Astrocyte of the spinal cord (primary cell): ENCODE measurements around the gene OR2L8.
"Not testable (repeated sequence)": the region's sequence is repeated elsewhere in the genome, so short reads cannot be mapped to it uniquely, and the experiment has no call there.

ENCODE experiments used
- DNase-seq: peaks from one replicate; pipeline ENCODE4 v3.0.0; 2011; ENCODE audit warnings: low read depth, low spot score
- H3K4me3 ChIP-seq: 2 replicates; pipeline ENCODE4 v1.5.1; 2011; ENCODE audit warnings: low read depth, mild to moderate bottlenecking, low read length, moderate library complexity
- CTCF ChIP-seq: IDR thresholded peaks from 2 replicates; pipeline ENCODE4 v1.5.1; 2012; ENCODE audit warnings: low read depth, mild to moderate bottlenecking, low read length, inconsistent platforms
- in situ Hi-C: cut with HindIII; loops from 2 replicates; pipeline ENCODE4 v1.10.0; 2017; ENCODE audit warnings: low sequenced_read_pairs

The OR2L8 gene

GRCh38 chr1:247935781-247936180 is 12.9 kb upstream of the OR2L8 start:
- TF ChIP-seq CTCF: no peak
- H3K4me3 ChIP-seq: no peak overlapping the region
- in situ Hi-C loops: no loop called here
- no peak for DNase-seq

- DNase-seq: no peak
- no peak for TF ChIP-seq CTCF
- in situ Hi-C loops: no loop called here
- H3K4me3 ChIP-seq: no peak overlapping the region
Observed at GRCh38 chr1:247936415-247936814, 12.2 kb upstream of the OR2L8 start.

GRCh38 chr1:247936965-247937734 is 11.5 kb upstream of the OR2L8 start:
- TF ChIP-seq CTCF: peak; percentile 79
- H3K4me3 ChIP-seq: peak overlapping the region; percentile 43
- in situ Hi-C loops: not testable (repeated sequence)
- DNase-seq: peak; percentile 72

GRCh38 chr1:247942624-247943023 is 6.0 kb upstream of the OR2L8 start:
- in situ Hi-C loops: no loop called here
- H3K4me3 ChIP-seq: no peak overlapping the region
- no peak for DNase-seq
- TF ChIP-seq CTCF: no peak

- no peak for DNase-seq
- H3K4me3 ChIP-seq: no peak overlapping the region
- in situ Hi-C loops: no loop called here
- TF ChIP-seq CTCF: no peak
Observed at GRCh38 chr1:247953408-247953807, 4.8 kb downstream of the OR2L8 start.

- in situ Hi-C loops: no loop called here
- no peak for DNase-seq
- no peak for TF ChIP-seq CTCF
- no peak overlapping the region for H3K4me3 ChIP-seq
Observed at GRCh38 chr1:247961791-247962190, 13.1 kb downstream of the OR2L8 start.
